Thyroid gland (tissue), 4 donors: Measurements from ENCODE around the gene ZNF701.
A peak's percentile ranks its signal among the peaks of the same experiment; 100 is the strongest.

Source experiments
- POLR2A ChIP-seq, 2 donors: fragments of 450-650 bp; IDR thresholded peaks; one replicate each; pipeline ENCODE4 v1.6.1; 2017; ENCODE audit warnings: antibody characterized with exemption in 2 of 2, mild to moderate bottlenecking in 2 of 2, moderate library complexity in 1 of 2
- TF ChIP-seq, protein P1 (sequence below), 6 experiments: fragments of 200-600 bp in 3 of 6; fragments of 450-650 bp in 3 of 6; sonication (generic) in 3 of 6; IDR thresholded peaks; one replicate each; pipeline ENCODE4 v1.5.1; 2016 to 2019; ENCODE audit warnings: antibody characterized with exemption in 6 of 6, mild to moderate bottlenecking in 2 of 6, inconsistent platforms in 1 of 6, moderate library complexity in 1 of 6

- peak in 1 of 2 donors; percentile 46 for TF ChIP-seq POLR2A (IDR thresholded peaks at IDR 0.05)
- TF ChIP-seq, protein P1, sequence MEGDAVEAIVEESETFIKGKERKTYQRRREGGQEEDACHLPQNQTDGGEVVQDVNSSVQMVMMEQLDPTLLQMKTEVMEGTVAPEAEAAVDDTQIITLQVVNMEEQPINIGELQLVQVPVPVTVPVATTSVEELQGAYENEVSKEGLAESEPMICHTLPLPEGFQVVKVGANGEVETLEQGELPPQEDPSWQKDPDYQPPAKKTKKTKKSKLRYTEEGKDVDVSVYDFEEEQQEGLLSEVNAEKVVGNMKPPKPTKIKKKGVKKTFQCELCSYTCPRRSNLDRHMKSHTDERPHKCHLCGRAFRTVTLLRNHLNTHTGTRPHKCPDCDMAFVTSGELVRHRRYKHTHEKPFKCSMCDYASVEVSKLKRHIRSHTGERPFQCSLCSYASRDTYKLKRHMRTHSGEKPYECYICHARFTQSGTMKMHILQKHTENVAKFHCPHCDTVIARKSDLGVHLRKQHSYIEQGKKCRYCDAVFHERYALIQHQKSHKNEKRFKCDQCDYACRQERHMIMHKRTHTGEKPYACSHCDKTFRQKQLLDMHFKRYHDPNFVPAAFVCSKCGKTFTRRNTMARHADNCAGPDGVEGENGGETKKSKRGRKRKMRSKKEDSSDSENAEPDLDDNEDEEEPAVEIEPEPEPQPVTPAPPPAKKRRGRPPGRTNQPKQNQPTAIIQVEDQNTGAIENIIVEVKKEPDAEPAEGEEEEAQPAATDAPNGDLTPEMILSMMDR (IDR thresholded peaks at IDR 0.05) = peak in 2 of 6 experiments; percentile 7 to 36
These were observed 34.2 kb upstream of the ZNF701 start for GRCh38 chr19:52535771-52536447.
